ENCODE measurements around the gene DUT. TPM values are rescaled to one million over a fixed set of nuclear protein-coding genes. Genes with fewer than 3 reads are reported as not detected.

The DUT gene
- total RNA-seq, 4 donors from 2014 or later: 50.3 to 131 (median 81.9) TPM

GRCh38 chr15:48334260-48334659 lies 3.0 kb downstream of the DUT start:
- no peak for DNase-seq (ENCODE audit: low spot score)
- no peak for ATAC-seq (ENCODE audit: low FRiP score)

DNA sequence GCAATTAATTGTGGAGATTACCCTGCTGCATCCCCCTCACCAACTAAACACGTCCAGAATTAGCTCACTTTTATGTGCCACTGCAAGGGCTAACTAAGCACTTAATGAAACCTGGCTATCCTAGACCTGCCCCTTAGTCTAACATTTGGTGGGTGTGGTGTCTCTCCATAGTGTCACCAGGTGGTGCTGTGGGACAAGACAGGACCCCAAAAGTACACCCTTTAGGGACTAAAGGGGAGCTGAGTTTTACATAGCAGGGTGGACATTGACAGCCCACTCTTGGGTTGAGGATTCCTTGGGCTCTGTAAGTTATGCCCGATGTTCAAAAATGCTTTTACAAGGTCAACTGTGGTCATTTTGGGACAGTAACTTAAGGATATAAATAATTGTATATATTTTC lies 5.7 kb downstream of the DUT start:
- DNase-seq (ENCODE audit: low spot score) (no peak), ATAC-seq (ENCODE audit: low FRiP score) (no peak)
- TF ChIP-seq, protein P1, sequence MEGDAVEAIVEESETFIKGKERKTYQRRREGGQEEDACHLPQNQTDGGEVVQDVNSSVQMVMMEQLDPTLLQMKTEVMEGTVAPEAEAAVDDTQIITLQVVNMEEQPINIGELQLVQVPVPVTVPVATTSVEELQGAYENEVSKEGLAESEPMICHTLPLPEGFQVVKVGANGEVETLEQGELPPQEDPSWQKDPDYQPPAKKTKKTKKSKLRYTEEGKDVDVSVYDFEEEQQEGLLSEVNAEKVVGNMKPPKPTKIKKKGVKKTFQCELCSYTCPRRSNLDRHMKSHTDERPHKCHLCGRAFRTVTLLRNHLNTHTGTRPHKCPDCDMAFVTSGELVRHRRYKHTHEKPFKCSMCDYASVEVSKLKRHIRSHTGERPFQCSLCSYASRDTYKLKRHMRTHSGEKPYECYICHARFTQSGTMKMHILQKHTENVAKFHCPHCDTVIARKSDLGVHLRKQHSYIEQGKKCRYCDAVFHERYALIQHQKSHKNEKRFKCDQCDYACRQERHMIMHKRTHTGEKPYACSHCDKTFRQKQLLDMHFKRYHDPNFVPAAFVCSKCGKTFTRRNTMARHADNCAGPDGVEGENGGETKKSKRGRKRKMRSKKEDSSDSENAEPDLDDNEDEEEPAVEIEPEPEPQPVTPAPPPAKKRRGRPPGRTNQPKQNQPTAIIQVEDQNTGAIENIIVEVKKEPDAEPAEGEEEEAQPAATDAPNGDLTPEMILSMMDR (IDR thresholded peaks at IDR 0.05): no peak

More at GRCh38 chr15:48334260-48334659, 3.0 kb downstream of the DUT start:
- TF ChIP-seq, protein P1 (IDR thresholded peaks at IDR 0.05): no peak

- TF ChIP-seq, protein P1 (IDR thresholded peaks at IDR 0.05): no peak
- DNase-seq (ENCODE audit: low spot score) (no peak), ATAC-seq (ENCODE audit: low FRiP score) (no peak)
These were observed 6.4 kb downstream of the DUT start for GRCh38 chr15:48337607-48338006.

DNA sequence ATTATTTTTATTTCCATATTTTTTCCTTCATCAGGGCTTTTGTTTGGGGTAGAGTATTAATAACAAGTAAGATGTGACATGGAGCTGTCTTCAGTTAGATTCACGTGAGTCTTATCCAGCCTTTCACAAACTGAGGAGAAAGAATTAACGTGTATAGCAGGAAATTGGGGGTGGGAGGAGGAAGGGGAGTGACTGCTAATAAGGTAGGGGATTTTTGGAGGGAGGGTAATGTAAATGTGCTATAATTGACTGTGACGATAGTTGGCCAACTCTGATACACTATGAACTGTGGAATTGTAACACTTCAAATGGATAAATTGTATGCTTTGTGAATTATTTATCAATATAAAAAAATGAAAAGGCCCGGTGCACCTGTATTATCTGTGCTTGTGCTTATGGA lies 8.9 kb downstream of the DUT start:
- TF ChIP-seq, protein P1 (IDR thresholded peaks at IDR 0.05): no peak
- no peak for DNase-seq (ENCODE audit: low spot score)
- no peak for ATAC-seq (ENCODE audit: low FRiP score)

- no peak for DNase-seq (ENCODE audit: low spot score)
- no peak for ATAC-seq (ENCODE audit: low FRiP score)
- TF ChIP-seq, protein P1 (IDR thresholded peaks at IDR 0.05): no peak
These were observed 12.6 kb downstream of the DUT start for GRCh38 chr15:48343865-48344264.

DNA sequence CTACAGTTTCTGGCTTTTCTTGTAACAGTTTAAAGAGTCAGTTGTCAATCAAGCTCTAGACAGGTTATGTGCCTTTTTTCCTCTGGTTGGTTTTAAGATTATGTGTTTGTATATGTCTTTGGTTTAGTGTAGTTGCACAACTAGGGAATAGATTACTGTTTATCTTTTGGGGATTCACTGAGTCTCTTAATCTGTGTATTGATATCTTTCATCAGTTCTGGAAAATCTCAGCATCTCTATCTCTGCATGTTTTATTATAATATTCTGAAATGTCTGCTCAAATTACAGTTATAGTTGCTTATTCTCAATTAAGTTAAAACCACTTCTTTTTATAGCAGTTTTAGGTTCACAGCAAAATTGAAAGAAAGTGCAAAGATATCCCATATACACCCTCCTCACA lies 14.3 kb downstream of the DUT start:
- TF ChIP-seq, protein P1 (IDR thresholded peaks at IDR 0.05): no peak
- ATAC-seq (ENCODE audit: low FRiP score) (no peak), DNase-seq (ENCODE audit: low spot score) (no peak)

DNA sequence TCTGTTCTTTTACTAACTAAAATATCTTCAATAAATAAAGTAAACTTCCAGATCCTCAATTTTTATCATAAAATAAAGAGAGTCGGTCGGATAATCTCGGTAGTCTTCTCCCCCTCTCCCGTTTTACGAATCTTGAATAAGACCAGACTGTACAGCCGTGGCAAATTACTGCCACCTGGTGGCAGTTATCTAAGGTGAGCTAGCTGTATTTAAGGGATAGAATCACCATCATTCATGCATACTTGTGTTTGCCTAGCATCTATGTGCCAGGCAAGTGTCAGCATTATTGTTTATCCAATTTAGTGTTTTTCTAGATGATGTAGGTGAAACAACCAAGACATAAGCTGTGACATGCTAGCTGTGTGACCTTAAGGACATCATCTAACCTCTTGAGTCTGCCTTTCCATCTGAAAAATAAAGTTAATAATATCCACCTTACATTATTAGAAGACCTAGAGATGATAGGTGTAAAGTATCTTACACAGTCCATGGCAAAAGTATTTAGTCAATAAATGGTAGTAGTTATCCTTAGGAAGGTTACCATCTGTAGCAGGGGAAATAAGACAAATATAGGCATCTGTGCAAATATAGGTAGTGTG lies 21.3 kb downstream of the DUT start:
- ATAC-seq (ENCODE audit: low FRiP score) (peak; percentile 70), DNase-seq (ENCODE audit: low spot score) (no peak)
- TF ChIP-seq, protein P1 (IDR thresholded peaks at IDR 0.05): no peak
